DND-41 (cell line): ENCODE data around the gene ATP13A1.

ENCODE experiments used
- ATAC-seq: fragments of 200-7000 bp; cut with Tn5 transposase; 3 replicates; pipeline ENCODE4 v1.9.1; 2021; ENCODE audit warnings: low read depth; ENCODE audit not compliant: insufficient read depth
- DNase-seq: peaks from one replicate; pipeline ENCODE4 v3.0.0-alpha.2; 2020
- H2AFZ ChIP-seq: 2 replicates; pipeline ENCODE4 v1.6.0; 2012; ENCODE audit warnings: low read depth, low read length
- H3K27ac ChIP-seq: 2 replicates; pipeline ENCODE4 v1.5.1; 2012; ENCODE audit warnings: low read length, inconsistent platforms
- H3K27me3 ChIP-seq: fragments of 200-600 bp; sonication (generic); 2 replicates; pipeline ENCODE4 v1.6.0; 2012; ENCODE audit warnings: low read length, mild to moderate bottlenecking, inconsistent platforms; ENCODE audit not compliant: insufficient read depth, poor library complexity
- H3K36me3 ChIP-seq: 2 replicates; pipeline ENCODE4 v1.5.1; 2012; ENCODE audit warnings: low read length, inconsistent platforms; ENCODE audit not compliant: insufficient read depth
- H3K4me1 ChIP-seq: 2 replicates; pipeline ENCODE4 v1.5.1; 2012; ENCODE audit warnings: mild to moderate bottlenecking, low read length; ENCODE audit not compliant: insufficient read depth
- H3K4me2 ChIP-seq: 2 replicates; pipeline ENCODE4 v1.6.0; 2012; ENCODE audit warnings: mild to moderate bottlenecking, moderate library complexity, low read length, inconsistent platforms; ENCODE audit not compliant: insufficient read depth
- H3K4me3 ChIP-seq, 2 experiments: fragments of 200-600 bp in 1 of 2; shearing (Covaris generic) in 1 of 2; 2 replicates each; pipeline ENCODE4 v1.5.1; 2012 to 2016; ENCODE audit warnings: inconsistent platforms in 2 of 2, low read length in 2 of 2, mild to moderate bottlenecking in 2 of 2, low read depth in 1 of 2, moderate library complexity in 1 of 2
- H3K79me2 ChIP-seq: 2 replicates; pipeline ENCODE4 v1.6.0; 2012; ENCODE audit warnings: low read length, inconsistent platforms; ENCODE audit not compliant: insufficient read depth
- H3K9ac ChIP-seq: 2 replicates; pipeline ENCODE4 v1.6.0; 2012; ENCODE audit warnings: low read depth, mild to moderate bottlenecking, inconsistent platforms, low read length, moderate library complexity
- H3K9me3 ChIP-seq: 2 replicates; pipeline ENCODE4 v1.5.1; 2012; ENCODE audit warnings: low read length, moderate library complexity, mild to moderate bottlenecking, inconsistent platforms; ENCODE audit not compliant: insufficient read depth, severe bottlenecking
- H4K20me1 ChIP-seq: 2 replicates; pipeline ENCODE4 v1.6.0; 2012; ENCODE audit warnings: low read length; ENCODE audit not compliant: insufficient read depth
- EZH2 ChIP-seq: IDR thresholded peaks from 3 replicates; pipeline ENCODE4 v1.6.1; 2012; ENCODE audit warnings: borderline replicate concordance, low read depth, mild to moderate bottlenecking, moderate library complexity, low read length, inconsistent platforms; ENCODE audit not compliant: severe bottlenecking
- TF ChIP-seq, protein P1 (sequence below): IDR thresholded peaks from 2 replicates; pipeline ENCODE4 v1.5.1; 2012; ENCODE audit warnings: borderline replicate concordance, low read length, moderate library complexity, mild to moderate bottlenecking; ENCODE audit not compliant: poor library complexity, severe bottlenecking; ENCODE audit errors: extremely low read depth

The ATP13A1 gene

DNA sequence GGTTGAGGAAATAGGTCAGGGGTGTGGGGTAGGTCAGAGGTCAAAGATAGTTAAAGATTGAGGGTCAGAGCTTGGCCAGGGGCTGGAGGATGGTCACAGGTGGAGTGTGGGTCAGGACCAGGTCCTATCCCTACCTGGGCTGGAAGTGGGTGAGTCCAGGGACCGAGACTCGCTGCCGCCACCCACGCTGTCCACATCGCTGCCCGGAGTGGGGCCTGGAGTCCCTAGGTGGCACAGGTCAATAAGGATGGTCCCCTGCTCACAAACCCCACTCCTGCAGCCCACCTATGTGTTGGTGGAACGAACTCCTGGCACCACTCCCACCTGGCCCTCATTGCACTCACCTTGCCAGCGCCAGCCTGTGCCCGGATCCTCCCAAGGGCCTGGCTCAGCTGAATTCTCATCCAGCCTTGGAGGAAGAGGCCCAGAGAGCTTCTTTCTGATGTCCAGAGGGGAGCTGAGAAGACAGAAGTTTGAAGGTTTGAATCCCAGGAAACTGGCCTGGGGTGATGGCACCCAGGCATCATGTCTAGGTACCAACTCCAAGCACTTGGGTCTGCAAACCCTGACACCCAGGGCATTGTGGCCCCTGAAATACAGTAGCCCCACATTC is 26.8 kb downstream of the ATP13A1 start:
- no peak overlapping the region for H3K27ac ChIP-seq
- no peak overlapping the region for H3K4me2 ChIP-seq
- no peaks in the 10 kb centered on the region for H4K20me1 ChIP-seq
- no peaks in the 10 kb centered on the region for H3K9me3 ChIP-seq
- H3K4me3 ChIP-seq = no peak overlapping the region
- TF ChIP-seq EZH2 = no peak
- TF ChIP-seq, protein P1, sequence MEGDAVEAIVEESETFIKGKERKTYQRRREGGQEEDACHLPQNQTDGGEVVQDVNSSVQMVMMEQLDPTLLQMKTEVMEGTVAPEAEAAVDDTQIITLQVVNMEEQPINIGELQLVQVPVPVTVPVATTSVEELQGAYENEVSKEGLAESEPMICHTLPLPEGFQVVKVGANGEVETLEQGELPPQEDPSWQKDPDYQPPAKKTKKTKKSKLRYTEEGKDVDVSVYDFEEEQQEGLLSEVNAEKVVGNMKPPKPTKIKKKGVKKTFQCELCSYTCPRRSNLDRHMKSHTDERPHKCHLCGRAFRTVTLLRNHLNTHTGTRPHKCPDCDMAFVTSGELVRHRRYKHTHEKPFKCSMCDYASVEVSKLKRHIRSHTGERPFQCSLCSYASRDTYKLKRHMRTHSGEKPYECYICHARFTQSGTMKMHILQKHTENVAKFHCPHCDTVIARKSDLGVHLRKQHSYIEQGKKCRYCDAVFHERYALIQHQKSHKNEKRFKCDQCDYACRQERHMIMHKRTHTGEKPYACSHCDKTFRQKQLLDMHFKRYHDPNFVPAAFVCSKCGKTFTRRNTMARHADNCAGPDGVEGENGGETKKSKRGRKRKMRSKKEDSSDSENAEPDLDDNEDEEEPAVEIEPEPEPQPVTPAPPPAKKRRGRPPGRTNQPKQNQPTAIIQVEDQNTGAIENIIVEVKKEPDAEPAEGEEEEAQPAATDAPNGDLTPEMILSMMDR = no peak
- H3K36me3 ChIP-seq = peaks cover 64% of the 10 kb centered on the region
- ATAC-seq = no peak
- DNase-seq = no peak
- H3K9ac ChIP-seq = no peak overlapping the region
- H3K79me2 ChIP-seq = 0 out of 2 replicates have a peak, but pooled peaks cover 2% of the 10 kb centered on the region
- H2AFZ ChIP-seq = no peak overlapping the region
- 0 out of 2 replicates have a peak, but pooled peaks cover 3% of the 10 kb centered on the region for H3K4me1 ChIP-seq
- no peaks in the 10 kb centered on the region for H3K27me3 ChIP-seq

DNA sequence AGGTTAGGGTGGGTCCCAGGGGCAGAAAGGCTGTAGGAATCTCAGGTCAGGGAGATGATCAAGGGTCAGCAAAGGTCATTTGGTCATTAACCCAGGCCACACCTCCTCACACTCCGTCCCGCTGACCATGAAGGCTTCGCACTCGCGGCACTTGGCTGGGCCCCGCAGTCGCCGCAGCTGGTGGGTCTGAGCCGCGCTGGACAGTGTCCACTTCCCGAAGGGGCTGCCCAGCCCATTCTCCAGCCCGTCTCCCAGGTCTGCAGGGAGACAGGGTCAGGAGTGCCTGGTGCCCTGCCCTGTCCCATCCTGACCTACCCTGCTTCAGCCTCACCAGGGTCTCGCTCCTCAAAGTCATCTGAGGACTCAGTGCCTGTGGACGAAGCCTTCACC is 28.2 kb downstream of the ATP13A1 start:
- Histone ChIP-seq H3K79me2 (no peaks in the 10 kb centered on the region), H3K36me3 (peaks cover 71% of the 10 kb centered on the region), H2AFZ (no peak overlapping the region), H3K9me3 (no peaks in the 10 kb centered on the region), H3K27me3 (no peaks in the 10 kb centered on the region), H4K20me1 (peaks cover 1% of the 10 kb centered on the region; the same call in 1 of the 2 replicates), H3K4me2 (no peak overlapping the region), H3K9ac (no peak overlapping the region), H3K27ac (no peak overlapping the region), H3K4me1 (no peaks in the 10 kb centered on the region), H3K4me3 (no peak overlapping the region)
- DNase-seq (no peak), ATAC-seq (no peak)
- TF ChIP-seq, protein P1 = no peak
- no peak for TF ChIP-seq EZH2

DNA sequence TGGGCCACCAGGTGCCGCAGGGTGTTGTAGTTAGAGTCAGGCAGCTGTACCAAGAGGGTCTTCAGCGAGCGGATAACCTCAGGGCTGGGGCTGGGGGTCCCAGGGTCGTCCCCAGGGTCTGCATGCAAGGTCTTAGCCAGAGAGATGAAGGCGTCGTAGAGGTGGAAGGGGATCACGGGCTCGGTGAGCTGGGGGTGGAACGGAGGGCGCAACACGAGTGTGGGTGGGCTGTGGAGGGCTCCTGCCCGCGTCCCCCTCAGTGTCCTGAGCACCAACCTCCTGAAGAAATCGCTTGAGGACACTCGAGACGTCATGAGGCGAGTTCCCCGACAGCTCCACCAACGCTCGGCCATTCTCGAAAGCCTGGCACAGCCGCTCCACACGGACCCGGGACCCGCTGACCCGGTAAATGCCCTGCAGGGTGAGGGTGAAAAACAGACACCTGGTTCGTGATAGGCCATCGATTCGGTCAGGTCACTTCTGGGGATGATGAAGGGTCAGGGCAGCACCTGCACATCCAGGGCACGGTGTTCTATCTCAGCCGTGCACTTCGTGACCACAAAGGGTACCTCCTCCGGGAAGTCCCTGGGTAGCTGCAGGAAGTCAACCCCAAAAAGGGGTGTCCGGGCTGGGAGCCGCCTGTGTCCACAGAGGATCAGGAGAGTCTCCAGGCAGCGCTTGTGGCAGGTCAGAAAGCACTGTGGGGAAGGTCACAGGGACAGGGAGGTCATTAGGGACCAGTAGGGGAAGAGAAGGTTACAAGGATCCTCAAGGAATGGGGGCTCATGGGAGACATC is 28.8 kb downstream of the ATP13A1 start:
- Histone ChIP-seq H3K36me3 (peaks cover 73% of the 10 kb centered on the region), H3K79me2 (no peaks in the 10 kb centered on the region), H3K4me2 (no peak overlapping the region), H2AFZ (no peak overlapping the region), H3K27me3 (no peaks in the 10 kb centered on the region), H3K9ac (no peak overlapping the region), H3K27ac (no peak overlapping the region), H3K4me3 (no peak overlapping the region), H4K20me1 (peaks cover 4% of the 10 kb centered on the region), H3K9me3 (no peaks in the 10 kb centered on the region), H3K4me1 (no peaks in the 10 kb centered on the region)
- ATAC-seq (no peak), DNase-seq (no peak)
- TF ChIP-seq, protein P1 = no peak
- TF ChIP-seq EZH2 = no peak
